ENCODE data around the gene ADH7.
"Not testable (repeated sequence)": the region's sequence is repeated elsewhere in the genome, so short reads cannot be mapped to it uniquely, and the experiment has no call there.

Gene ADH7

GRCh38 chr4:99415762-99416161, 19.4 kb downstream of the ADH7 start:
- DNase-seq (ENCODE audit: low read depth, low spot score): peak; percentile 8

- not testable (repeated sequence) for DNase-seq (ENCODE audit: low read depth, low spot score)
Observed at GRCh38 chr4:99414902-99415301, 20.2 kb downstream of the ADH7 start.

GRCh38 chr4:99414401-99414800, 20.7 kb downstream of the ADH7 start:
- DNase-seq (ENCODE audit: low read depth, low spot score): no peak

GRCh38 chr4:99413140-99413539, 22.0 kb downstream of the ADH7 start:
- DNase-seq (ENCODE audit: low read depth, low spot score): no peak

- DNase-seq (ENCODE audit: low read depth, low spot score): no peak
Observed at GRCh38 chr4:99411041-99411440, 24.1 kb downstream of the ADH7 start.

- no peak for DNase-seq (ENCODE audit: low read depth, low spot score)
Observed at GRCh38 chr4:99410075-99410474, 25.1 kb downstream of the ADH7 start.

GRCh38 chr4:99408346-99408745, 26.8 kb downstream of the ADH7 start:
- no peak for DNase-seq (ENCODE audit: low read depth, low spot score)

- DNase-seq (ENCODE audit: low read depth, low spot score): peak; percentile 90
Observed at GRCh38 chr4:99405433-99406115, 29.6 kb downstream of the ADH7 start.

GRCh38 chr4:99404595-99405287, 30.4 kb downstream of the ADH7 start:
- DNase-seq (ENCODE audit: low read depth, low spot score): peak; percentile 87

- peak; percentile 6 for DNase-seq (ENCODE audit: low read depth, low spot score)
Observed at GRCh38 chr4:99403380-99404184, 31.6 kb downstream of the ADH7 start.

- no peak for DNase-seq (ENCODE audit: low read depth, low spot score)
Observed at GRCh38 chr4:99402765-99403164, 32.4 kb downstream of the ADH7 start.

- no peak for DNase-seq (ENCODE audit: low read depth, low spot score)
Observed at GRCh38 chr4:99400831-99401230, 34.3 kb downstream of the ADH7 start.

- DNase-seq (ENCODE audit: low read depth, low spot score): no peak
Observed at GRCh38 chr4:99399017-99399416, 36.1 kb downstream of the ADH7 start.

GRCh38 chr4:99395595-99396364, 39.4 kb downstream of the ADH7 start:
- DNase-seq (ENCODE audit: low read depth, low spot score): peak; percentile 78

GRCh38 chr4:99394896-99395295, 40.2 kb downstream of the ADH7 start:
- DNase-seq (ENCODE audit: low read depth, low spot score): peak; percentile 29

GRCh38 chr4:99390055-99390454, 45.1 kb downstream of the ADH7 start:
- no peak for DNase-seq (ENCODE audit: low read depth, low spot score)

- DNase-seq (ENCODE audit: low read depth, low spot score): no peak
Observed at GRCh38 chr4:99389606-99390005, 45.5 kb downstream of the ADH7 start.

GRCh38 chr4:99383833-99384392, 51.2 kb downstream of the ADH7 start:
- DNase-seq (ENCODE audit: low read depth, low spot score): no peak

- DNase-seq (ENCODE audit: low read depth, low spot score): no peak
Observed at GRCh38 chr4:99383399-99383798, 51.7 kb downstream of the ADH7 start.

- no peak for DNase-seq (ENCODE audit: low read depth, low spot score)
Observed at GRCh38 chr4:99382745-99383360, 52.3 kb downstream of the ADH7 start.

GRCh38 chr4:99381588-99382175, 53.5 kb downstream of the ADH7 start:
- DNase-seq (ENCODE audit: low read depth, low spot score): no peak
